ENCODE measurements around the gene NR6A1.

- no peak for TF ChIP-seq CTCF (IDR thresholded peaks at IDR 0.05)
- no peak for TF ChIP-seq EP300 (IDR thresholded peaks at IDR 0.05)
These were observed 200.0 kb downstream of the NR6A1 start for GRCh38 chr9:124570942-124571666.

Measured in esophagus muscularis mucosa (tissue), 3 donors.